Endothelial cell of umbilical vein (primary cell): Measurements from ENCODE around the gene TEX54. TPM values are rescaled to one million over a fixed set of nuclear protein-coding genes. Genes with fewer than 3 reads are reported as not detected.
"Not testable (repeated sequence)": the region's sequence is repeated elsewhere in the genome, so short reads cannot be mapped to it uniquely, and the experiment has no call there.

ENCODE experiments used
- BruUV-seq: library from RNA; stranded (reverse); fragments of 400-500 nt; replicated peaks from 2 replicates; lab custom pipeline; 2021; lab: Mats Ljungman, UMichigan
- CTCF ChIA-PET: fragments of 300-600, 350-600 bp; sonication (Branson Sonifier 250); formaldehyde crosslinking; loops from one replicate; lab custom pipeline; 2021; ENCODE audit warnings: antibody characterized with exemption, inconsistent platforms; lab: Charles Lee
- POLR2A ChIA-PET: fragments of 300-600, 350-600 bp; sonication (Branson Sonifier 250); formaldehyde crosslinking; loops from one replicate; lab custom pipeline; 2021; ENCODE audit warnings: antibody characterized with exemption, inconsistent platforms; lab: Charles Lee
- DNase-seq: peaks from one replicate; pipeline ENCODE4 v3.0.0-alpha.2; 2011; ENCODE audit warnings: low read depth, low spot score
- FAIRE-seq: peaks from 2 replicates; lab custom pipeline; 2011; peaks lifted over from hg19 to GRCh38; lab: Jason Lieb, UNC
- H2AFZ ChIP-seq: 2 replicates; pipeline ENCODE4 v1.6.0; 2012; ENCODE audit warnings: low read depth, low read length, control low read depth, inconsistent platforms
- H3K27ac ChIP-seq: 2 replicates; pipeline ENCODE4 v1.5.1; 2011; ENCODE audit warnings: low read depth, mild to moderate bottlenecking, control low read depth, low read length, moderate library complexity; ENCODE audit not compliant: insufficient read depth
- H3K27me3 ChIP-seq, 2 experiments: 2 replicates each; pipeline versions ENCODE4 v1.6.0 to v1.6.1; 2011; ENCODE audit warnings: low read length in 2 of 2, mixed read lengths in 1 of 2; ENCODE audit not compliant: control insufficient read depth in 2 of 2, insufficient read depth in 2 of 2
- H3K36me3 ChIP-seq, 2 experiments: 2 replicates in 1 of 2; 3 replicates in 1 of 2; pipeline ENCODE4 v1.5.1; 2011; ENCODE audit warnings: low read length in 2 of 2, mild to moderate bottlenecking in 1 of 2, moderate library complexity in 1 of 2; ENCODE audit not compliant: control insufficient read depth in 2 of 2, insufficient read depth in 2 of 2; ENCODE audit errors: extremely low read depth in 1 of 2
- H3K4me1 ChIP-seq: 3 replicates; pipeline ENCODE4 v1.5.1; 2011; ENCODE audit warnings: mild to moderate bottlenecking, low read length; ENCODE audit not compliant: control insufficient read depth, insufficient read depth; ENCODE audit errors: extremely low read depth
- H3K4me2 ChIP-seq: 2 replicates; pipeline ENCODE4 v1.6.1; 2011; ENCODE audit warnings: low read length, control low read depth, mixed read lengths; ENCODE audit not compliant: insufficient read depth
- H3K4me3 ChIP-seq, 3 experiments: fragments of 200-600 bp in 1 of 3; sonication (generic), shearing (Covaris generic) in 1 of 3; replicated peaks in 1 of 3; 2 replicates each; pipeline ENCODE4 v1.5.1; 2011 to 2016; ENCODE audit warnings: control low read depth in 3 of 3, low read length in 3 of 3, mild to moderate bottlenecking in 2 of 3, inconsistent platforms in 1 of 3, low read depth in 1 of 3, moderate library complexity in 1 of 3; ENCODE audit not compliant: insufficient read depth in 1 of 3
- H3K79me2 ChIP-seq: 2 replicates; pipeline ENCODE4 v1.6.0; 2012; ENCODE audit warnings: low read length, inconsistent platforms; ENCODE audit not compliant: control insufficient read depth, insufficient read depth
- H3K9ac ChIP-seq: replicated peaks from 2 replicates; pipeline ENCODE3; 2011; ENCODE audit warnings: low read length, control low read depth; ENCODE audit not compliant: insufficient read depth; ENCODE audit errors: extremely low read depth
- H3K9me1 ChIP-seq: replicated peaks from 3 replicates; pipeline ENCODE4 v1.6.0; 2011; ENCODE audit warnings: mild to moderate bottlenecking, low read length; ENCODE audit not compliant: control insufficient read depth, insufficient read depth; ENCODE audit errors: extremely low read depth
- H3K9me3 ChIP-seq: replicated peaks from 2 replicates; pipeline ENCODE4 v1.5.1; 2012; ENCODE audit warnings: low read length, inconsistent platforms; ENCODE audit not compliant: control insufficient read depth, insufficient read depth
- H4K20me1 ChIP-seq: replicated peaks from 2 replicates; pipeline ENCODE3; 2011; ENCODE audit warnings: mild to moderate bottlenecking, low read length; ENCODE audit not compliant: control insufficient read depth, insufficient read depth; ENCODE audit errors: extremely low read depth
- EZH2 ChIP-seq: IDR thresholded peaks from 2 replicates; pipeline ENCODE4 v1.6.1; 2012; ENCODE audit warnings: borderline replicate concordance, low read depth, mild to moderate bottlenecking, moderate library complexity, low read length, inconsistent platforms; ENCODE audit not compliant: severe bottlenecking
- FOS ChIP-seq: IDR thresholded peaks from 2 replicates; pipeline ENCODE4 v1.6.1; 2011; ENCODE audit warnings: mild to moderate bottlenecking, low read length, moderate library complexity, borderline replicate concordance; ENCODE audit not compliant: insufficient read depth
- GATA2 ChIP-seq: IDR thresholded peaks from 2 replicates; pipeline ENCODE4 v1.7.0; 2011; ENCODE audit warnings: low read depth, mild to moderate bottlenecking, moderate library complexity, mixed read lengths, low read length; ENCODE audit not compliant: insufficient read length, insufficient read depth
- JUN ChIP-seq: IDR thresholded peaks from 2 replicates; pipeline ENCODE4 v1.6.1; 2011; ENCODE audit warnings: borderline replicate concordance, low read depth; ENCODE audit not compliant: insufficient read length, insufficient read depth
- MYC ChIP-seq: IDR thresholded peaks from one replicate; pipeline ENCODE4 v1.6.1; 2011; ENCODE audit warnings: mild to moderate bottlenecking, low read depth, low read length
- POLR2AphosphoS5 ChIP-seq: IDR thresholded peaks from 2 replicates; pipeline ENCODE4 v1.6.1; 2012; ENCODE audit warnings: low read depth, mild to moderate bottlenecking, control low read depth, low read length, moderate library complexity; ENCODE audit not compliant: insufficient read depth
- dilution Hi-C: fragments of 300-500 bp; cut with MboI; formaldehyde crosslinking; loops from one replicate; pipeline ENCODE4 v1.15.0; 2019; ENCODE audit warnings: low sequenced_read_pairs; ENCODE audit not compliant: extremely low pct_ligation_motif_present
- intact Hi-C: fragments of 100-400 bp; cut with micrococcal nuclease; formaldehyde crosslinking; loops from one replicate; pipeline ENCODE4 v1.10.0; 2022
- polyA plus RNA-seq, 4 experiments: library from polyadenylated mRNA; depleted of rRNA in 3 of 4; stranded (reverse) in 3 of 4; unstranded in 1 of 4; fragments of >200 nt; gene quantifications; 2 replicates each; pipeline versions ENCODE4 v1.2.1 to v1.2.3, GENCODE V29; 2011 to 2012; ENCODE audit warnings: missing spikeins in 1 of 4
- total RNA-seq: library from RNA; stranded (reverse); gene quantifications from 2 replicates; pipeline ENCODE4 v1.2.3, GENCODE V29; 2021
- TF ChIP-seq, protein P1 (sequence below): IDR thresholded peaks from 2 replicates; pipeline ENCODE4 v1.6.1; 2011; ENCODE audit not compliant: insufficient read depth, insufficient read length

The TEX54 gene
- total and polyA plus RNA-seq, 2 donors (not counting 3 experiments of a cell fraction or from before 2014, with no cell fraction given) = not detected

GRCh38 chr11:62830904-62831519, 1.6 kb downstream of the TEX54 start:
- peaks cover 10 to 24% of the 10 kb centered on the region in 2 experiments for H3K36me3 ChIP-seq
- H3K4me1 ChIP-seq = peaks cover 13% of the 10 kb centered on the region
- no peaks in the 10 kb centered on the region for H3K9me3 ChIP-seq
- peak overlapping the region; percentile 30 for H2AFZ ChIP-seq
- no peaks in the 10 kb centered on the region for H3K27me3 ChIP-seq
- H3K9me1 ChIP-seq = no peaks in the 10 kb centered on the region
- FAIRE-seq (no peak), DNase-seq (no peak)
- H3K4me3 ChIP-seq = peak overlapping the region; percentile 62 to 82 (median 75)
- H3K79me2 ChIP-seq = peaks cover 27% of the 10 kb centered on the region
- H3K27ac ChIP-seq = peak overlapping the region; percentile 76
- POLR2A ChIA-PET = interaction anchor here (0.7 to 2.2 kb wide), 9 partner anchors 10 to 77 kb away, joined by 3 to 65 read pairs (median 5); partner anchors contain the start of genes TMEM179B, WDR74 and ZBTB3
- dilution Hi-C loops (no loop called here), intact Hi-C loops (loop anchor here (1.0 to 5.0 kb wide), 2 partner anchors 26 to 434 kb away; partner anchors contain the start of gene NXF1)
- no peaks in the 10 kb centered on the region for H4K20me1 ChIP-seq
- CTCF ChIA-PET = interaction anchor here (1.8 to 1.9 kb wide), 2 partner anchors 44 to 45 kb away, joined by 7 to 17 read pairs; no protein-coding TSS in a partner anchor
- TF ChIP-seq FOS = no peak
- TF ChIP-seq, protein P1, sequence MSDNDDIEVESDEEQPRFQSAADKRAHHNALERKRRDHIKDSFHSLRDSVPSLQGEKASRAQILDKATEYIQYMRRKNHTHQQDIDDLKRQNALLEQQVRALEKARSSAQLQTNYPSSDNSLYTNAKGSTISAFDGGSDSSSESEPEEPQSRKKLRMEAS = no peak
- no peak for TF ChIP-seq GATA2
- TF ChIP-seq JUN = no peak
- no peak for TF ChIP-seq POLR2AphosphoS5
- no peak for TF ChIP-seq EZH2
- no peak for TF ChIP-seq MYC
- no TSS peak for BruUV-seq
- peak overlapping the region; percentile 91 for H3K4me2 ChIP-seq
- peak overlapping the region; percentile 91 for H3K9ac ChIP-seq

- Histone ChIP-seq H3K4me1 (peaks cover 13% of the 10 kb centered on the region), H3K36me3 (peaks cover 9 to 35% of the 10 kb centered on the region in 2 experiments), H3K79me2 (peaks cover 26% of the 10 kb centered on the region)
- H2AFZ ChIP-seq, H3K27me3 ChIP-seq, DNase-seq, H3K4me3 ChIP-seq, H3K9me3 ChIP-seq, H3K27ac ChIP-seq, FAIRE-seq, H3K9me1 ChIP-seq, BruUV-seq, intact Hi-C loops, dilution Hi-C loops, H4K20me1 ChIP-seq, H3K4me2 ChIP-seq, H3K9ac ChIP-seq: not testable (repeated sequence)
- ChIA-PET CTCF (interaction anchor here (1.2 to 2.1 kb wide), 2 partner anchors 14 to 42 kb away, joined by 3 to 8 read pairs; no protein-coding TSS in a partner anchor), POLR2A (interaction anchor here (0.5 to 1.3 kb wide), 2 partner anchors 13 to 18 kb away, joined by 3 to 8 read pairs; no protein-coding TSS in a partner anchor)
Measured at GRCh38 chr11:62828130-62828529, 4.5 kb downstream of the TEX54 start.
